HG03045 (cell line): ENCODE measurements around the gene TOX3.

ENCODE experiments used
- ATAC-seq: cut with Tn5 transposase; IDR thresholded peaks from one replicate; pipeline ENCODE4 v1.9.1; 2021; ENCODE audit warnings: mild to moderate bottlenecking, moderate library complexity; ENCODE audit not compliant: unreplicated experiment

TOX3 gene

GRCh38 chr16:52567193-52567592 lies 20.2 kb upstream of the TOX3 start:
- ATAC-seq: no peak

GRCh38 chr16:52563767-52564611 lies 17.0 kb upstream of the TOX3 start:
- ATAC-seq: no peak

GRCh38 chr16:52562770-52563169 lies 15.8 kb upstream of the TOX3 start:
- ATAC-seq: no peak

- ATAC-seq: no peak
These were observed 15.2 kb upstream of the TOX3 start for GRCh38 chr16:52561910-52562741.

GRCh38 chr16:52558448-52558847 lies 11.5 kb upstream of the TOX3 start:
- ATAC-seq: no peak

- ATAC-seq: no peak
These were observed 10.3 kb upstream of the TOX3 start for GRCh38 chr16:52557236-52557635.

- no peak for ATAC-seq
These were observed 9.1 kb upstream of the TOX3 start for GRCh38 chr16:52556083-52556482.

- ATAC-seq: no peak
These were observed 8.6 kb upstream of the TOX3 start for GRCh38 chr16:52555572-52555971.

- ATAC-seq: no peak
These were observed 7.4 kb upstream of the TOX3 start for GRCh38 chr16:52554334-52554733.

- ATAC-seq: no peak
These were observed 6.4 kb upstream of the TOX3 start for GRCh38 chr16:52553322-52553721.

GRCh38 chr16:52552643-52553042 lies 5.7 kb upstream of the TOX3 start:
- no peak for ATAC-seq

- no peak for ATAC-seq
These were observed 2.2 kb upstream of the TOX3 start for GRCh38 chr16:52549011-52549692.

- no peak for ATAC-seq
These were observed 1.5 kb upstream of the TOX3 start for GRCh38 chr16:52548261-52549010.

GRCh38 chr16:52547834-52548215 lies 882 bp upstream of the TOX3 start:
- no peak for ATAC-seq

- ATAC-seq: no peak
These were observed 496 bp downstream of the TOX3 start for GRCh38 chr16:52546291-52547003.

GRCh38 chr16:52545898-52546266 lies 1.1 kb downstream of the TOX3 start:
- ATAC-seq: no peak

GRCh38 chr16:52545222-52545897 lies 1.6 kb downstream of the TOX3 start:
- no peak for ATAC-seq

- ATAC-seq: no peak
These were observed 2.2 kb downstream of the TOX3 start for GRCh38 chr16:52544703-52545102.

- ATAC-seq: no peak
These were observed 3.3 kb downstream of the TOX3 start for GRCh38 chr16:52543654-52544053.

GRCh38 chr16:52540910-52541309 lies 6.0 kb downstream of the TOX3 start:
- ATAC-seq: no peak
